ENCODE measurements around the gene SEMA5A. TPM values are rescaled to one million over a fixed set of nuclear protein-coding genes. Genes with fewer than 3 reads are reported as not detected.

The SEMA5A gene
- total RNA-seq, 2 donors from 2014 or later, result 3.4 to 40.2 TPM

GRCh38 chr5:9112520-9113291 lies 433.2 kb downstream of the SEMA5A start:
- Histone ChIP-seq H3K36me3 (replicated peaks in 1 of 2; ENCODE audit: insufficient read depth in 1 of 2, low read depth in 2 of 2) (no peaks in the 10 kb centered on the region), H3K27me3 (no peaks in the 10 kb centered on the region), H3K9me3 (no peaks in the 10 kb centered on the region), H3K4me1 (no peaks in the 10 kb centered on the region), H3K4me3 (no peak overlapping the region), H3K27ac (no peak overlapping the region)
- no peak for TF ChIP-seq POLR2A (IDR thresholded peaks at IDR 0.05)
- no peak for TF ChIP-seq CTCF (IDR thresholded peaks at IDR 0.05)
- DNase-seq (no peak), ATAC-seq (no peak)
- intact Hi-C loops (cut with DNase I), result no loop called here
- 75 to 86% methylated on average over 4 of the region's 4 CpGs for WGBS, 2 donors

DNA sequence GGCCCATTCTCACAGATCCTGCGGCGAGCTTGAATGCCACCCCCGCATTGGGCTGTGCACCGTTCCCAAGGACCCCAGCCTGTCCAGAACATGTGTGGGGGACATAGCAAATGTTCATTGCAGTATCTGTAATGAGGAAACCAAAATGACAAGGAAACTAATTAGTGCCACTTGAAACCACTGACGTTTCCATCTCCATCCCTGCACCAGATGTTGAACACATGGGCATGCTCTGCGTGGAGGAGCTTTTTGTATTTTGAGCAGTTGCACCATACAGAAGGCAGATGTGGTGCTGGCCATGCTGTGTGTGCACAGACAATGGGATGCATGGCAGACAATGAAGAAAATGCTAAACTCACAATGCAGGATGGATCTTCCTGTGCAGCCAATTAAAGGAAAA lies 437.7 kb downstream of the SEMA5A start:
- Histone ChIP-seq H3K4me1 (no peaks in the 10 kb centered on the region), H3K27ac (no peak overlapping the region), H3K27me3 (no peaks in the 10 kb centered on the region), H3K4me3 (no peak overlapping the region), H3K9me3 (no peaks in the 10 kb centered on the region), H3K36me3 (replicated peaks in 1 of 2; ENCODE audit: insufficient read depth in 1 of 2, low read depth in 2 of 2) (no peaks in the 10 kb centered on the region)
- WGBS, 2 donors, result 82 to 89% methylated on average over 6 of the region's 6 CpGs
- TF ChIP-seq POLR2A (IDR thresholded peaks at IDR 0.05) (no peak), CTCF (IDR thresholded peaks at IDR 0.05) (no peak)
- no peak for DNase-seq
- no peak for ATAC-seq
- intact Hi-C loops (cut with DNase I), result no loop called here

DNA sequence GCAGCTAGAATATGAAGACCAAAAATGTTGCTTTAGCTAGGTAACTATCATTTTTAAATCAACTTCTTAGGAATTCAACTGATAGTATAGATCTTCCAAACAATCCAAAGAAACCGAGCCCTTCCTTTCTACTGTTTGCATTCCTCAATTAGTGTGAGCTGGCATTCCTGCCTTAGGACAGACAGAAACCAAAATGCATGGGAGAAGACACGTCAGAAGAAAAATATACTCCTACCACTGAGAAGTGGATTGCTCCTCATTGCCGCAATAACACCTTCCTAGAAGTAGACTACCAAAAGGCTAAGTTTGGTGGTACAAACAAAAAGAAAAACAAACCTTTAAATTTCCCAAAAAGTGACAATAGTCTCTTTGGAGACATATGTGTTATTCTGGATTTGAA lies 440.0 kb downstream of the SEMA5A start:
- Histone ChIP-seq H3K27me3 (no peaks in the 10 kb centered on the region), H3K4me1 (no peaks in the 10 kb centered on the region), H3K4me3 (no peak overlapping the region), H3K27ac (no peak overlapping the region), H3K9me3 (no peaks in the 10 kb centered on the region), H3K36me3 (replicated peaks in 1 of 2; ENCODE audit: insufficient read depth in 1 of 2, low read depth in 2 of 2) (no peaks in the 10 kb centered on the region)
- WGBS, 2 donors, result 86 to 89% methylated on average over 3 of the region's 3 CpGs
- no peak for TF ChIP-seq CTCF (IDR thresholded peaks at IDR 0.05)
- no peak for TF ChIP-seq POLR2A (IDR thresholded peaks at IDR 0.05)
- DNase-seq (no peak), ATAC-seq (no peak)
- intact Hi-C loops (cut with DNase I), result no loop called here

- 64 to 75% methylated on average over 2 to 3 of the region's 3 CpGs for WGBS, 2 donors
- H3K36me3 ChIP-seq (replicated peaks in 1 of 2; ENCODE audit: insufficient read depth in 1 of 2, low read depth in 2 of 2), result no peaks in the 10 kb centered on the region
Measured at GRCh38 chr5:9104571-9105339, 441.1 kb downstream of the SEMA5A start.

More at GRCh38 chr5:9104571-9105339, 441.1 kb downstream of the SEMA5A start:
- intact Hi-C loops (cut with DNase I), result no loop called here
- H3K4me1 ChIP-seq, result no peaks in the 10 kb centered on the region
- H3K27ac ChIP-seq, result no peak overlapping the region
- no peaks in the 10 kb centered on the region for H3K9me3 ChIP-seq
- no peaks in the 10 kb centered on the region for H3K27me3 ChIP-seq
- no peak overlapping the region for H3K4me3 ChIP-seq
- ATAC-seq (no peak), DNase-seq (no peak)
- TF ChIP-seq POLR2A (IDR thresholded peaks at IDR 0.05) (no peak), CTCF (IDR thresholded peaks at IDR 0.05) (no peak)
